ENCODE measurements around the gene TMED5.

DNA sequence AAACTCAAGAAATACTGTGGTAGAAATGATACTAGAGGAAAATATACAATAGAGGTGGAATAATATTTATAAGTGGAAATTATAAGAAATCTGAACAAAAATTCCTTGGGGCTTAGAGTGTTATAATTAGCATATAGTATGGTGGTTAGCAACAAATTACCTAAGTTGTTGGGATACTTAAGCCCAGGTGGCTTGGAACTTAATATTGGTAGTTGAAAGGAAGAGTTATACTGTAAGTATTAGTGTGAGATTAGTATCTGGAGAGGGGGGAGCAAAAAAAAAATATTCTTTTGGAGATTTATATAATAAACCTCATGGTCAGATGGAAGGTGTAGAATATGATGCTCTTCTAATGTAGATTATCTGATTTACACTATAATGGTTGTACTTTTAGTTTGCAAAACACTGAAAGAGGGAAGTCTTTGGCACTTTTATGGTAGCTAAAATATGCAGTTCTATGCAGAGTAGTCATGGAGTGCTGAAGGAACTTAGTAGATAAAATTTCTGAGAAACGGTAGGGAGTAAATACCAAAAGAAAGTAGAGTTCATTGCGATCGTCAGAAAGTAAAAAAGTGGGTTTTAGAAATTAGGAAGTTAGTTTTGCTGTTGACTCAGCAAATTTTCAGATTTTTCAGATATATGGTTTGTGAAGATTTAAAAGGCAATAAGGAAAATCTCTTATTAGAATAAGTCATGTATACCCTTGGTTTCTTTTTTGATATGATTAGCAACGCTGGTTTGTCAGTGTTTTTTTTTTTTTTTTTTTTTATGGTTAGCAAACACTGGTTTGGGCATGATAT is 55.5 kb downstream of the TMED5 start:
- TF ChIP-seq, protein P1, sequence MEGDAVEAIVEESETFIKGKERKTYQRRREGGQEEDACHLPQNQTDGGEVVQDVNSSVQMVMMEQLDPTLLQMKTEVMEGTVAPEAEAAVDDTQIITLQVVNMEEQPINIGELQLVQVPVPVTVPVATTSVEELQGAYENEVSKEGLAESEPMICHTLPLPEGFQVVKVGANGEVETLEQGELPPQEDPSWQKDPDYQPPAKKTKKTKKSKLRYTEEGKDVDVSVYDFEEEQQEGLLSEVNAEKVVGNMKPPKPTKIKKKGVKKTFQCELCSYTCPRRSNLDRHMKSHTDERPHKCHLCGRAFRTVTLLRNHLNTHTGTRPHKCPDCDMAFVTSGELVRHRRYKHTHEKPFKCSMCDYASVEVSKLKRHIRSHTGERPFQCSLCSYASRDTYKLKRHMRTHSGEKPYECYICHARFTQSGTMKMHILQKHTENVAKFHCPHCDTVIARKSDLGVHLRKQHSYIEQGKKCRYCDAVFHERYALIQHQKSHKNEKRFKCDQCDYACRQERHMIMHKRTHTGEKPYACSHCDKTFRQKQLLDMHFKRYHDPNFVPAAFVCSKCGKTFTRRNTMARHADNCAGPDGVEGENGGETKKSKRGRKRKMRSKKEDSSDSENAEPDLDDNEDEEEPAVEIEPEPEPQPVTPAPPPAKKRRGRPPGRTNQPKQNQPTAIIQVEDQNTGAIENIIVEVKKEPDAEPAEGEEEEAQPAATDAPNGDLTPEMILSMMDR (IDR thresholded peaks at IDR 0.05 in 4 of 5, conservative IDR thresholded peaks at IDR 0.05 in 1 of 5) = no peak
- no peak for TF ChIP-seq POLR2A (IDR thresholded peaks at IDR 0.05)

Data from gastrocnemius medialis (tissue), 4 donors.